Hematopoietic multipotent progenitor cell treated with erythropoietin and hydrocortisone succinate and interleukin-3 and kit ligand, for 8 days (in vitro differentiated cells): ENCODE results near the gene RD3L.

Experiments
- DNase-seq: peaks from one replicate; pipeline ENCODE4 v3.0.0-alpha.2; 2015

The RD3L gene

DNA sequence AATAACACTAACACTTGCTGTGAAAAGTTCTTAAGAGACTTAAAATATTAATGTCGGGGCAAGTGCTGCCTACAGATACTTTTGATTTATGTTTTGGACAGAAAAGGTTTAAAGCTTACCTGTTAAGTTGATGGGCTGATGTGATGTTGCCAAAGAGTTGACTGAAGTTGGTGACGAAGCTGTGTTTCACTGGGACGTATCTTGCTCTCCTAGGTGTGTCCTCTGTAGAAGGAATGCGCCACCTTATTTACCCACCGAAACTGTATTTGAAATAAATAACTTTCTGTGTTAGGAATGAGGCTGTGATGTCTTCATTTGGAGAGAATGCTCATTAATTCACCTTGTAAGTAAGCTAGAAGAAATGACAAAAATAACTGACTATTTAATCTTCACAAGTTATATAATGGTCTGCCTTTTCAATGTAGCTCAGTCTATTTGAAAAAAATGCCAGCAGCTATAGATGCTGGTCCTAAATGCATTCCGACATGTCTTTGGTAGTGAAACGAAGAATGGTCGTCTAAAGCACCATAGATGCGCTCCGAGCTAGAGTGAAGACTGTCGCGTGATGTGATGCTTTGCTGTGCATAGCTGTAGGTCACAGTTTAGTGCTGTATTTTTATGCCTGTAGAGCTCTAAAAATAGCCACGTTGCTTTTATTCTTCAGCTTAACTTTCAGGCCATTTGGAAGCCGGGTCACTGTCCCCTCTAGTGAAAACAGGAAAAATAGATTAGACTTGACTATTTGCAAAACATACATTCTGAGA lies at the start of gene RD3L:
Gene RD3L, minus strand, starts transcription at position 557 of the 764 bp plus-strand sequence. CDS start 834 bp downstream, outside the sequence.
- DNase-seq, result no peak

DNA sequence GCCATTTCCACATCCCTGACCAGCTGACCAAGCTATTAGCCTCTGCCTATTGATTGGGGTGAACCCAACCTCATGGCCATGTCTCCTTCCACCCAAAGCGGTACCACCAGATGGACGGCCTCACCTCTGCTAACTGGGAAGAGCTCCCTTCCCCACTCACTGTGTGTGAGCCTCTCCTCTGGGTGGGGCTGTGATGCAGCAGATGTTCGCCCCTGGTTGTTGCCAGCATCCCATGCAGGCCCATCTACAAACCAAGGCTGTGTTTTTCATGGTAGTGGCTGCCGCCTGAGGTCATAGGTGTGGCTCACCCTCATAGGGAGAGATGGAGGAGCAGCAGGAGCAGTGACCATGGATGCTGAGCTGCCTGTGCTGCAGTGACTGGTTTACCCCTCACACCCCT lies 47.6 kb upstream of the RD3L start:
- no peak for DNase-seq

DNA sequence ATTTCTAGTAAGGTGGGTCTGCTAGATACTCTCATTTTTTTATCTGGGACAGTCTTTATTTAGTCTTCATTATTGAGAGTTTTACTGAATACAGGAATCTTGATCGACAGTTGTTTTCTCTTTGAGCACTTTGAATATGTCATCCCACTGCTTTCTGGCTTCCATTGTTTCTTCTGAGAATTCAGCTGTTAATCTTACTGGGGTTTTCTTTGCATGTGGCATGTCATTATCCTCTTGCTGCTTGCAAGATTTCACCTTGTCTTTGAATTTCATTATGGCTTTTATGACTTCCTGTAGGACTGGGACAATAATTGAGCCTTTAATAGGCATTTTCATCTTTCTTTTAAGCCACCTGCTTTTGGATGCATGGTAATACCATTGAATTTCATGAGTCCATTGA lies 46.7 kb upstream of the RD3L start:
- no peak for DNase-seq

DNA sequence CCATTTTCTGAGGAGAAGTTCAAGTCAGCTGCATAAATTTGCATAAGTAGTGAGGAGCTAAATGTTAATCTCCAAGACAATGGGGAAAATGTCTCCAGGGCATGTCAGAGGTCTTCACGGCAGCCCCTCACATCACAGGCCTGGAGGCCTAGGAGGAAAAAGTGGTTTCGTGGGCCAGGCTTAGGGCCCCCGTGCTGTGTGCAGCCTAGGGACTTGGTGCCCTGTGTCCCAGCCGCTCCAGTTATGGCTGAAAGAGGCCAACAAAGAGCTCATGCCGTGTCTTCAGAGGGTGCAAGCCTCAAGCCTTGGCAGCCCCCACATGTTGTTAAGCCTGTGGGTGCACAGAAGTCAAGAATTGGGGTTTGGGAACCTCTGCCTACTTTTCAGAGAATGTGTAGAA lies 41.9 kb upstream of the RD3L start:
- DNase-seq, result no peak

DNA sequence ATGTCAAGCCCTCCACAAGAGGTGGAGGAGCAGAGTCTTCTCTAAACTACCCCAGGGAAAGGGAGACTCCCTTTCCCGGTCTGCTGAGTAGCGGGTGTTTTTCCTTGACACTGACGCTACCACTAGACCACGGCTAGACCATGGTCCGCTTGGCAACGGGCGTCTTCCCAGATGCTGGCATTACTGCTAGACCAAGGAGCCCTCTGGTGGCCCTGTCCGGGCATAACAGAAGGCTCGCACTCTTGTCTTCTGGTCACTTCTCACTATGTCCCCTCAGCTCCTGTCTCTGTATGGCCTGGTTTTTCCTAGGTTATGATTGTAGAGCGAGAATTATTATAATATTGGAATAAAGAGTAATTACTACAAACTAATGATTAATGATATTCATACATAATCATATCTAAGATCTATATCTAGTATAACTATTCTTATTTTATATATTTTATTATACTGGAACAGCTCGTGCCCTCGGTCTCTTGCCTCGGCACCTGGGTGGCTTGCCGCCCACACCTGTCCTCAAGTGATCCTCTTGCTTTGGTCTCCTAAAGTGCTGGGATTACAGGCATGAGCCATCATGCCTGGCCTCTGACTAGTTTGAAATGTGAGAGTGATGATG lies 38.4 kb upstream of the RD3L start:
- DNase-seq, result peak; percentile 41

DNA sequence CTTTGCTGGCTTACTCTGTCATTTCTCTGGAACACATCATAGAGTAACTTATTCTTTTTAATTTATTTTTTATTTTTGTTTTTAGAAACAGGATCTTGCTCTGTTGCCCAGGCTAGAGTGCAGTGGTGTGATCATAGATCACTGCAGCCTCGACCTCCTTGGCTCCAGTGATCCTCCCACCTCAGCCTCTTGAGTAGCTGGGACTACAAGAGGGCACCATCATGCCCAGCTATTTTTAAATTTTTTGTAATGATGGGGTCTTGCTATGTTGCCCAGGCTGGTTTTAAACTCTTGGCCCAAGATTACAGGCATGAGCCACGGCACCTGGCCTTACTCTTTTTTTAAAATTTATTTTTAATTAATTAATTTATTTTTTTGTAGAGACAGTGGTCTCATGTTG lies 32.2 kb upstream of the RD3L start:
- DNase-seq, result no peak

DNA sequence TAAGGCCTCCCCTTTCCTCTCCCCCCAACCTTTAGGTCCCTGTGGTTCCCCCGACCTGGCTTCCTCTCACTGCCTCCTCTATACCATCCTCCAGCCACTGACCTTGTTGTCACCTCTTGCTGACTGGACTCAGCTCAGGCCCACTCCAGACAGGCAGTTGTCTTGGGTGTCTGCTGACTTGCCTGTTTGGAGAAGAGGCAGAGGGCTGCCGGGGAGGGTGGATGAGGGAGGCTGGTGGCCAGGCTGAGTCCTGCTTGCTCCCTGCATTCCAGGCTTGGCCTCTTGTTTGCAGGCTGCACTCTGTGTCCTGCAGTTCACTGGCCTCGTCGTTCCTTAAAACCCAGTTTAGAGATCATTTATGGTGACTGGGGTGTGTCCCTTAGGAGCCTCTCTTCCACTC lies 31.0 kb upstream of the RD3L start:
- no peak for DNase-seq

DNA sequence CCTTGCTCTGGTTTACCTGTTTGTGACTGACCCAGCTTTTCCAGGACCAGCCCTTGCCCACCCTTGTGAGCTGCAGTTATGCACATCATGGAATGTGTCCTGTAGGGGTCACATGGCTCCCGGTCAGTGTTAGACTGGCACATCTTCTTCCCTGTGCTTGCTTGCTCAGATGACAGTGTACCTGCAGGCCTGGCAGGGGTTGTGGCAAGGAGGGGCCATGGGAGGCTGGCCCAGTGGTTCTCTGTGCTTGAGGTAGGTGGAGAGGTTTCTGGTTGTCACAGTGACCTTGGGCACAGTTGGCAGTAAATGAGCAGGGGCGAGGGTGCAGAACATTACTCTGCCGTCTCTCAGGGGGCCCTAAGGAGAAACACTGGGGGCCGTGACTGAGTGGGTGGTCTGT lies 27.6 kb upstream of the RD3L start:
- DNase-seq, result no peak

DNA sequence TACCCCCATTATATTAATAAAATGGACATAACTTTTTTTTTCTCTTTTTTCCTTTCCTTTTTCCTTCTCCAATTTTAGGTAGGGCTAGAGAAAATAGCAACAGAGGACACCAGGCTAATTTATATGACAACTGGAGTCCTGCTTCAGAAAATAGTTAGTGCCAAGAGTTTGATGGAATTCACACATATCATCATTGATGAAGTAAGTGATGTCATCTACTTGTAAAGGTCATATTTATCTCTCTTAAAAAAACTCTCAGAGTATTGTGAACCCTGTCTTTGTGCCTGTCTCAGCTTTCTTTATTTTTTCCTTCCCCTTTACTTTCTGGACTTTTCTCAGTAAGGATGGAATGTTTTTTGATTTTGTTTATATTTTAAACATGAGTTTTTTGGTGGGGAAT lies 24.3 kb upstream of the RD3L start:
- DNase-seq, result no peak

DNA sequence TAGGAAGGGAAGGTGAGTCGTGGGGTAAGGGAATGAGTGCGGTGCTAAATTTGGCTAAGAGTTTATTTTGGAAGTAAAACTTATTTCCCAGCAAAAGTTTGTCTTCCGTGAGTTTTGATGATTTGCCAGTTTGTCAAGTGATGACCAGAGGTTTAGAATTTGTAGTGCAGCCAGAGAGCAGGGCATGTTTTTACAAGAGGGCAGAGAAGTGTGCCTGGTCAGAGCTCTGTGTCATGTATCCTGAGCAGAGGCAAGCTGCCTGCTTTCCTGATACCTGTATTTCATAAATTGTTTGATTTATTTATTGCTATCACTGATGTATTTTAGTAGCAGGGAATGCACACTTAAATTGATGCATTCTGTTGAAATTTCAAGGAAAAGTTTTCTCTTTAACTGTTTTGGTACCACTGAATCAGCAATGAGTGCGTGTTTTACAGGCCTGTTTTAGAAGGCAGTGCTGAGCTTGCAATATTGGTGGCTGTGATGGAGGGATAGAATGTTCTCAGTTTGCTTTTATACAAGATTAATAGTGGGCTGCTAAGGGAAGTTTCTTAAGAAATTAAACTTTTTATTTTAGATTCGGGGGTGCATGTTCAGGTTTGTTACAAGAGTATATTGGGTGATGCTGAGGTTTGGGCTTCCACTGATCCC lies 19.7 kb upstream of the RD3L start:
- no peak for DNase-seq

DNA sequence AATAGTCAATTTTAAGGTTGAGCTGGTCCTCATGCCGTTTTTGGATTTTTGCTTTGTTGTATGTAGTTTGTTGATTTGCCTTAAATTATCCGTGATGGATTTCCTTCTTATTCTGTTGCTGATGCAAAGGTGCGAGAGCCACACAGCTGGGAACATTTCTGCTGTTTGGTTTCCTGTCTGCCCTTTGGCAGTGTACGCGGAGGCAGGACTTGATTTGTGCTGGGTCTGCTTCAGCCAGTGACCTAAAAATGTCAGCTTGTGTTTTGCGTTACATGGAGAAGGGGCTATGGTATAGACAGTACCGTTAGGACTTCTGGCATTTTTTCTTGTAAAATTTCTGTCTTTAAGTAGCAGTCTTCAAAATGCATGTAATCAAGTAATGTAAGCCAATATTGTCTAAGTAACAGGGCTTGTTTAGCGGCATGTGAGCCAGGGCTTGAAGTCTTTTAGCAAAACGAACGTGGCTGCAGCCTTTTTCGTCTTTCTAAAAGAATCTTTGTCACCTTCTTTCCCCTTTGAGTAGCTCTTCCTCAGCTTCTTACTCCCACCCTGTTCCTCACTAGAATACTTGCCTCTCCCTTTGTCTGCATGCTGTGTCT lies 18.2 kb upstream of the RD3L start:
- no peak for DNase-seq

DNA sequence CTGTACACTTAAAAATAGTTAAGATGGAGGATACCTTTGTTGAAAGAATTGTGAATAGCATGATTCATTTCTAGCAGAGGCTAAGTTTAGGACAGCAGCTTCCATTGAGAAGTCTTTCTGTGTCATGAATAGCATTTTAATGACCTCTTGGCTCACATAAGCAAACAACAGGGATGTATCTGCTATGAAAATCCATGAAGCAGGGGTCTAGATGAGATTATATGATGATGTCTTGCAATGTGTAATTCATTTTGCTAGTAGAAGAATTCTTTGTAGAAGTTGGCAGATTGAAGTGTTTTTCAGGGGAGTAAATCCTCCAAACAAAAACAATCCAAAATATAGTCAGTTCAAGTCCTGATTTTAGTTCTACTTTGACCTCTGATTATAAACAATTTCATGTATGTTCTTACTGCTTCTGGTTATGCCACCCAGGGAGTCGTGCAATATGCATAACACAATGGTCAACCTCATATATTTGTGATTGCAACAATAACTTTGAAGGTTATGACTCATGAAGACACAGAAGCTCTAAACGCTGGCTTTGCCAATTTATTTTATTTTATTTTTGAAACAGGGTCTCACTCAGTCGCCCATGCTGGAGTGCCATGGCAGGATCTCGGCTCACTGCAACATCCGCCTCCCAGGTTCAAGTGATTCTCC lies 6.9 kb upstream of the RD3L start:
- no peak for DNase-seq

DNA sequence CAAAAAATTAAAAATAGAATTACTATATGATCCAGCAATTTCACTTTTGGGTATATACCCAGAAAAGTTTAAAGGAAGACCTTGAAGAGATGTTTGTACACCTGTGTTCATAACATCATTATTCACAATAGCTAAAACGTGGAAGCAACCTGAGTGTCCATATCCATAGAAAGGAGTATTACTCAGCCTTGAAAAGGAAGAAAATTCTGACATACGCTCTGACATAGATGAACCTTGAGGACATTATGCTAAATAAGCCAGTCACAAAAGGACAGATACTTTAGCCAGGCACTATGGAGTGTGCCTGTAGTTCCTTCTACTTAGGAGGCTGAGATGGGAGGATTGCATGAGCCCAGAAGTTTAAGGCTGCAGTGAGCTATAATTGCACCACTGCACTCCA lies 6.1 kb upstream of the RD3L start:
- no peak for DNase-seq

DNA sequence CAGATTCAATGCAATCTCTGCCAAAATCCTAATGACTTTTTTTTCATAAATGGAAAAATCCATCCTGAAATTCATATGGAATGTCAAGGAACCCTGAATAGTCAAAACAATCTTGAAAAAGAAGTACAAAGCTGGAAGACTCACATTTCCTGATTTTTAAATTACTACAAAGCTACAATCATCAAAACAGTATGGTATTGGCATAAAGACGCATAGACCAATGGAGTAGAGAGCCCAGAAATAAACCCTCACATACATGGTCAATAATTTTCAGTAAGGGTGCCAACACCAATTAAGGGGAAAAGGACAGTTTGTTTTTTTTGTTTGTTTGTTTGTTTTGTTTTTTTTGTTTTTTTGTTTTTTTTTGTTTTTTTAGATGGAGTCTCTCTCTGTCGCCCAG lies 4.6 kb upstream of the RD3L start:
- no peak for DNase-seq

DNA sequence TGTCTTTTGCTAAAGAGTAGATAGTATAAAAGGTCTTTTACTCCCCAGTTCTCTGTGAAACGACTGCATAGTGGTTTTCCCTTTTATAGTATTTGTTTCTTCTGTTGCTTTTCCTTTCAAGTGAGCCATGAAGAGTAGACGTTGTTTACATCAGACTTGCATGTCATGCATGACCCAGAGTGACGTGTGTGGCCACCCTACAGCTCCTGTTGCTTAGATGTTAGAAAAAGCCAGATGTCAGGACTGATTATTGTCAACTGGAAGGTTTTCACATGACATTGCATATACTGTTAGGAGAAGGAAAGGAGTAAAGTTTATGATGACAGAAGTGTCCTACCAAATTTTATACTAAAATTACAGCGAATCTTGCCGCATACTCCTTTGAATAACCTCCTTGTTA lies 1.3 kb upstream of the RD3L start:
- peak; percentile 64 for DNase-seq

DNA sequence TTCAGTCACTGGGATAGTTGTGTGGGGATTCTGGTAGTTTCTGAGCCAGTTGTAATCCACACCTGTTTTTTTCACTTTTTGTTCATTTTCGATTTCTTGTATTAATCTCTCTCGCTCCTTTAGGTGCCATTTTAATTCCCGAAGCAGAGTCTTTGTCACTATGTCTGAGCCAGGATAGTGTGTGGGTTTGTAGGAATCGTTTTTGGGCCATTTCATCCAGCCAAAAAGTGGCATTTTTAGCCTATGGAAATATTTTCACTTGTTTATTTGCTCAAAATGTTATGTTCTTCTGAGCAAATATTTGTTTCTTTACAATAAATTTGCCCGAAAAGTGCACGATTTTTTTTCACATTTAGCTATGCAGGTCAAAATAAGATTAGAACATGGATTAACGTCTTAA lies 867 bp downstream of the RD3L start:
- no peak for DNase-seq

DNA sequence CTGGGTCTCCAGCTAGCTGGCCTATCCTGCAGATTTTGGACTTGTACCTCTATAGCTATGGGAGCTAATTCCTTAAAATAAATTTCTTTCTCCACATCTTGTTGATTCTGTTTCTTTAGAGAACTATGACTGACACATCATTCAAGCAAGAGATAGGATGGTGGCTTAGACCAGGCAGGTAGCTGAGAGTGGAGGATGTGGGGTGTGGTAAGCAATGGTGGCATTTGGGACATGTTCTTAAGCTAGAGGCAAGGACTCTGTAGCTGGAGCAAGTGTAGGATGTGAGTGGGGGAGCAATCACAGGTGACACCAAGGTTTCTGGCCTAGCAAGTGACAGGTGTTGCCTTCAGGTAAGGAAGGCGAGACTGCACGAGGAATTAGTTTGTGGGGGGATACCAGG lies 7.2 kb downstream of the RD3L start:
- no peak for DNase-seq

DNA sequence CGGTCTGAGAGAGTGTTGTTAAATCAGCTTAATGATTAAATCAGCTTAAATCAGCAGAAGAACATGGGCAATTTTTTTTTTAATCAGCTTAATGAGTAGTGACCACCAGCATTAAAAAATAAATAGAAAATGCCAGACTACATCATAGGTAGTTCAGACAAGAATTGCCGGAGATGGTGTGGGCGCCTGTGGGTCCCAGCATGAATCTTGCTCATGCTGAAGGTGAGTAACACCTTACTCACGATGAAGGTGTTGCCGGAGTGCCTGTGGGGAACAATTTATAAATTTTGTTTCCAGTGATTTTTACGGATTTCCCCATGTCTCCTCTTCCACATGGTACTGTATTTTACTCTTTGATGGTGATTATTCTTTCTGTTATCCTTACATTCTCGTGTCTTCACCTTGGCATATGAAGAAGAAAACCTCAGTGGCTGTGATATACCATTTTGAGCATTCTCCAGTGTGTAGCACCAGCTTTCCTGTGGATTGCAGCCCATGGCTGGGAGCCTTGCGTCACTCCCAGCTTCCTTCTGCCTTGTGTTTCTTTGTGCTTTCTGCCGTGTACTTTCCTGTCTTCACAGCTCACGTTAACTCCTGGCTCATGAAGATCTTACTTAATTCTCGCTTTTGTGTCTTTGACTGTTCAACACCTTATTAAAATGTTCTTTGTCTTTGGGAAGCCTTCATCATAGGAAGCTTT lies 9.4 kb downstream of the RD3L start:
- no peak for DNase-seq

DNA sequence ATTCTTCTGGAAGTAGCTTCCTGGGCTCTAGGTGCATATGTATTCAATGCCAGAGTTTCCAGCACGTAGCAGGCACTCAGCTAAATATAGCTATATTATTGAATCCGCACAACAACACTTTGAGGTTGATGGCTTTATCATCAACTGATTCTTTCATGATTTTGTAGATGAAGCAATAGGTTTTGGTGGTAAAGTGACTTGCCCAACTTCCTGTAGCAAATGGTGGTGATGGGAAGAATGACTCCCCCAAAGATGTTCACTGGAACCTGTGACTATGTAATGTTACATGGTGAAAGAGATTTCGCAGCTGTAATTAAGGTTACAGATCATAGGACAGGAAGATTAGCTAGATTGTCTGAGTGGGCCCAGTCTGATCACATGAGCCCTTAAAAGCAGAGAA lies 10.9 kb downstream of the RD3L start:
- DNase-seq, result peak; percentile 15

DNA sequence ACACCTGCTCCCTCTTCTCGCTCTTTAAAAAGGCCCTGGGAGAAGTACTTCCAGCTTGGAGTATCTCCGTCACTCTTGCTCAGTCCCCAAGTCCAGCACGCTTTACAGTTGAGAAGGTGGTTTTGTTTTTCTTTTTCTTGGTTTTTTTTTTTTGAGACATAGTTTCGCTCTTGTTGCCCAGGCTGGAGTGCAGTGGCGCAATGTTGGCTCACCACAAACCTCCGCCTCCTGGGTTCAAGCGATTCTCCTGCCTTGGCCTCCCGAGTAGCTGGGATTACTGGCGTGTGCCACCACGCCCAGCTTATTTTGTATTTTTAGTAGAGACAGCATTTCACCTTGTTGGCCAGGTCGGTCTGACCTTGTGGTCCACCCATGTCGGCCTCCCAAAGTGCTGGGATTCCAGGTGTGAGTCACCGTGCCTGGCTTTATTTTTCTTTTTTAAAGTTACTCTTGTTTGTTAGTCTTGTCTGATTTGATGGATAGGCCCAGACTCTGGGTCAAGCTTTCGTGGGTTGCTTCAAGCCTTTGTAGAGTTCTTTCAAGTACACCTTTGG lies 12.2 kb downstream of the RD3L start:
- DNase-seq, result no peak

DNA sequence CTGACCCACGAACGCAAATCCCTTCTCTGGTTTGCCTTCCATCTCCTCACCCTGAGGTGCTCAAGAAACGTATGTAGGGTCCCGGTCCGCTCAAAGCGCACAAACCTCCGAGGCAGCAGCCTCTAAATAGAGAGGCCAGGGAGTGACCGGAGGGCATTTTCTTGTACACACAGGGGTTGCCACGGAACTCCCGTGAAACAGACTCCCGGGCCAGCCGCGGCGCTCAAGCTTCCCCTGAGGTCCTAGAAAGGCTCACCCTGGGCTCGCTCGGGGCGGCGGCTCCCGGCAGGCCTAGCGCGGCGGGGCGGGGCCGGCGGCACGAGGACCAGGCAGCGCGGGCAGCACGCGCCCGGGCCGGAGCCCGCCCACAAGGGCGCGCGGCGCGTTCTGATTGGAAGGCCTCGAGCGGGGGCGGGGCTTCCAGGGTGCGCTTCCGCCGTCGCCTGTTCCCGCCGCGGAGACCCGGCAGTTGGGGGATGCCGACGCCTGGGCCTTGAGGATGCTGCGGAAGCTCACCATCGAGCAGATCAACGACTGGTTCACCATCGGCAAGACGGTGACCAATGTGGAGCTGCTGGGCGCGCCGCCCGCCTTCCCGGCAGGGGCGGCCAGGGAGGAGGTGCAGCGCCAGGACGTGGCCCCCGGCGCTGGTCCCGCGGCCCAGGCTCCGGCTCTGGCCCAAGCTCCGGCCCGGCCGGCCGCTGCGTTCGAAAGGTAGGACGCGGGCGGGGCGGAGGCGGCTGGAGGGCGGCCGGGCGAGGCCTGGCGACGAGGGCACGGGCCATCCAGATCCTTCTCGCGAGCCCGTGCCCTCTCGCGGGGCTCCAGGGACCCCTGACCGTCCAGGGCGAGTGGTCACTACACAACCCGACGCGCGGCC lies 14.1 kb downstream of the RD3L start, which contains the start of gene TDRD9:
Gene TDRD9, plus strand, starts transcription at position 446 of the 880 bp plus-strand sequence. Its CDS starts 54 bp downstream, at position 500.
- no peak for DNase-seq
